HEK293 (cell line): Measurements from ENCODE around the gene GSTP1.

ENCODE experiments used
- CTCF ChIA-PET: fragments of 350-600 bp; formaldehyde crosslinking; extraction: SDS; loops from one replicate; lab custom pipeline; 2021; ENCODE audit warnings: antibody characterized with exemption; lab: Yijun Ruan, JAX
- POLR2A ChIA-PET: fragments of 300-600 bp; formaldehyde crosslinking; extraction: SDS; loops from one replicate; lab custom pipeline; 2020; ENCODE audit warnings: antibody characterized with exemption, inconsistent platforms; lab: Yijun Ruan, JAX
- H3K27ac ChIP-seq: fragments of 200-500 bp; sonication (Bioruptor generic); 2 replicates; pipeline ENCODE4 v1.5.1; 2014; ENCODE audit warnings: low read depth, low read length, control low read depth, inconsistent platforms; ENCODE audit errors: extremely low read depth
- H3K36me3 ChIP-seq, 2 experiments: fragments of 200-500 bp in 1 of 2; sonication (Bioruptor generic) in 1 of 2; 1 replicate in 1 of 2; 2 replicates in 1 of 2; pipeline ENCODE4 v1.5.1; 2014 to 2017; ENCODE audit warnings: inconsistent platforms in 2 of 2, low read length in 2 of 2; ENCODE audit not compliant: control insufficient read depth in 2 of 2, insufficient read depth in 1 of 2
- H3K4me1 ChIP-seq: fragments of 200-500 bp; sonication (Bioruptor generic); 2 replicates; pipeline ENCODE4 v1.5.1; 2014; ENCODE audit warnings: mild to moderate bottlenecking, low read length, inconsistent platforms; ENCODE audit not compliant: control insufficient read depth, insufficient read depth
- H3K4me3 ChIP-seq: 2 replicates; pipeline ENCODE4 v1.5.1; 2011; ENCODE audit warnings: low read depth, mild to moderate bottlenecking, control low read depth, low read length, moderate library complexity
- H3K9me3 ChIP-seq: fragments of 200-500 bp; sonication (Bioruptor generic); 2 replicates; pipeline ENCODE4 v1.5.1; 2014; ENCODE audit warnings: low read depth, low read length, inconsistent platforms; ENCODE audit not compliant: control insufficient read depth, insufficient read depth
- BCL11B ChIP-seq: fragments of 450-650 bp; formaldehyde crosslinking; IDR thresholded peaks from 2 replicates; pipeline ENCODE4 v1.5.1; 2016; ENCODE audit warnings: low read depth, missing biosample characterization, missing genetic modification characterization
- CTCF ChIP-seq: fragments of 450-650 bp; formaldehyde crosslinking; IDR thresholded peaks from 2 replicates; pipeline ENCODE4 v1.5.1; 2016; ENCODE audit warnings: missing biosample characterization, missing genetic modification characterization
- ZBTB17 ChIP-seq: fragments of 450-650 bp; formaldehyde crosslinking; IDR thresholded peaks from 2 replicates; pipeline ENCODE4 v1.5.1; 2016; ENCODE audit warnings: missing biosample characterization, missing genetic modification characterization
- ZBTB20 ChIP-seq: fragments of 450-650 bp; formaldehyde crosslinking; IDR thresholded peaks from 2 replicates; pipeline ENCODE4 v1.5.1; 2016; ENCODE audit warnings: missing biosample characterization, missing genetic modification characterization
- ZNF114 ChIP-seq: fragments of 450-650 bp; formaldehyde crosslinking; IDR thresholded peaks from 2 replicates; pipeline ENCODE4 v1.5.0; 2017; ENCODE audit warnings: missing biosample characterization, missing genetic modification characterization
- ZNF155 ChIP-seq: fragments of 450-650 bp; formaldehyde crosslinking; IDR thresholded peaks from 2 replicates; pipeline ENCODE4 v1.5.1; 2016; ENCODE audit warnings: missing biosample characterization, missing genetic modification characterization
- ZNF175 ChIP-seq: fragments of 450-650 bp; formaldehyde crosslinking; IDR thresholded peaks from 2 replicates; pipeline ENCODE4 v1.5.1; 2016; ENCODE audit warnings: missing biosample characterization, missing genetic modification characterization
- ZNF274 ChIP-seq, 2 experiments: fragments of 200-500 bp in 1 of 2; fragments of 450-650 bp in 1 of 2; sonication (Bioruptor generic) in 1 of 2; formaldehyde crosslinking in 1 of 2; IDR thresholded peaks; 2 replicates each; pipeline versions ENCODE4 v1.5.1 to v1.6.1; 2014 to 2016; ENCODE audit warnings: borderline replicate concordance in 1 of 2, inconsistent platforms in 1 of 2, low read length in 1 of 2, missing biosample characterization in 1 of 2, missing genetic modification characterization in 1 of 2
- ZNF280C ChIP-seq: fragments of 450-650 bp; formaldehyde crosslinking; IDR thresholded peaks from 2 replicates; pipeline ENCODE4 v1.5.1; 2016; ENCODE audit warnings: missing biosample characterization, missing genetic modification characterization
- ZNF324 ChIP-seq: fragments of 450-650 bp; formaldehyde crosslinking; IDR thresholded peaks from 2 replicates; pipeline ENCODE4 v1.5.1; 2016; ENCODE audit warnings: missing biosample characterization, missing genetic modification characterization
- ZNF362 ChIP-seq: fragments of 450-650 bp; formaldehyde crosslinking; IDR thresholded peaks from 2 replicates; pipeline ENCODE4 v1.5.1; 2016; ENCODE audit warnings: missing biosample characterization, missing genetic modification characterization
- ZNF37A ChIP-seq: fragments of 450-650 bp; IDR thresholded peaks from 2 replicates; pipeline ENCODE4 v1.5.1; 2018; ENCODE audit warnings: missing biosample characterization, missing genetic modification characterization
- ZNF561 ChIP-seq: fragments of 450-650 bp; IDR thresholded peaks from 2 replicates; pipeline ENCODE4 v1.5.1; 2018; ENCODE audit warnings: missing biosample characterization, missing genetic modification characterization, borderline replicate concordance
- ZNF677 ChIP-seq: fragments of 450-650 bp; IDR thresholded peaks from 2 replicates; pipeline ENCODE4 v1.5.0; 2018; ENCODE audit warnings: missing biosample characterization, mild to moderate bottlenecking, missing genetic modification characterization, moderate library complexity
- ZNF707 ChIP-seq: fragments of 450-650 bp; formaldehyde crosslinking; IDR thresholded peaks from 2 replicates; pipeline ENCODE4 v1.5.1; 2016; ENCODE audit warnings: missing biosample characterization, missing genetic modification characterization
- ZSCAN5A ChIP-seq: fragments of 450-650 bp; formaldehyde crosslinking; IDR thresholded peaks from 2 replicates; pipeline ENCODE4 v1.5.1; 2016; ENCODE audit warnings: missing biosample characterization, missing genetic modification characterization

The GSTP1 gene

GRCh38 chr11:67627441-67627811, 43.8 kb downstream of the GSTP1 start (continued):
- TF ChIP-seq CTCF (tag by site-specific recombination) (no peak), ZNF274 (IDR thresholded peaks at IDR 0.05; ENCODE audit: low read length) (no peak), ZNF274 (tag by site-specific recombination; IDR thresholded peaks at IDR 0.05; ENCODE audit: borderline replicate concordance) (no peak), BCL11B (tag by site-specific recombination) (no peak), ZNF114 (tag by site-specific recombination) (no peak), ZNF324 (tag by site-specific recombination) (no peak), ZBTB20 (tag by site-specific recombination) (no peak)

GRCh38 chr11:67627812-67628624, 44.4 kb downstream of the GSTP1 start:
- ChIA-PET CTCF (interaction anchor here (0.6 to 4.9 kb wide), 10 partner anchors 8 to 74 kb away, joined by 3 to 53 read pairs (median 4); no protein-coding TSS in a partner anchor), POLR2A (no interaction called here)
- H3K36me3 ChIP-seq: no peaks in the 10 kb centered on the region
- no peaks in the 10 kb centered on the region for H3K4me1 ChIP-seq
- no peak for TF ChIP-seq ZNF677 (tag by site-specific recombination)
- no peak for TF ChIP-seq ZNF707 (tag by site-specific recombination)
- TF ChIP-seq ZNF155 (tag by site-specific recombination): no peak
- no peak for TF ChIP-seq ZBTB17 (tag by site-specific recombination)
- no peak for TF ChIP-seq ZNF280C (tag by site-specific recombination)
- TF ChIP-seq ZNF324 (tag by site-specific recombination): no peak
- no peak for TF ChIP-seq ZSCAN5A (tag by site-specific recombination)
- no peak for TF ChIP-seq ZNF362 (tag by site-specific recombination)
- TF ChIP-seq ZNF561 (tag by site-specific recombination): no peak
- no peak for TF ChIP-seq ZNF175 (tag by site-specific recombination)
- TF ChIP-seq ZNF37A (tag by site-specific recombination): no peak
- H3K4me3 ChIP-seq: no peak overlapping the region
- H3K27ac ChIP-seq: no peak overlapping the region
- no peaks in the 10 kb centered on the region for H3K9me3 ChIP-seq
